GM21360 (cell line): ENCODE measurements around the gene DPP8.

Experiments
- ATAC-seq: cut with Tn5 transposase; IDR thresholded peaks from one replicate; pipeline ENCODE4 v1.9.1; 2021; ENCODE audit warnings: mild to moderate bottlenecking, moderate library complexity; ENCODE audit not compliant: unreplicated experiment

Gene DPP8

DNA sequence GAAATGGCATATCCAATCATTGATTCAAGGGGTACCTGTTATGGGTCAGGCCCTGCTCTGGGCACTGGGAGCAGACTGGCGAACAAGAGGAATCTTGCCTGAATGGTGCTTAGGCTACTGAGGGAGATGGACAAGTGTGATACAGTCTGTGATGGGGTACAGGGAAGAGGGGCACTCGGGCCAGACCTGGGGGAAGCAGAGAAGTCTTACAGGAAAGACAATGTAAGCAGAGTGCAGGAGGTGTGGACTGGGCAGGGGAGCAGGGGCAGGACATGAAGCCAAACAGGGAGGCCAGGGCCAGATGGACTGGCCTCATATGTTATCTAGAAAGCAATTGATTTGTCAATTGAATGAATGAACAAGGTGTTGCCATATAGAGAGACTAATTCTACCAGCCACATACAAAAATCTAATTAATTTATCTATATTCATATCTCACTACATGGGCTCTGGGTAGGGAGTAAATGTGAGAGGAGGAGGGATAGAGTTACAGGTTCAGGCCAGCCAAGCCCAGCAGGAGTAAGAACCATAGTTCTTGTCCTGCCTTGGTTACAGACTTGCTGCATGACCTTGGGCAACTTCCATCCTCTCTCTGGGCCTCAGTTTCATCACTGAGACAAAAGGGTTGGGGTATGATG is 91.2 kb downstream of the DPP8 start:
- no peak for ATAC-seq

DNA sequence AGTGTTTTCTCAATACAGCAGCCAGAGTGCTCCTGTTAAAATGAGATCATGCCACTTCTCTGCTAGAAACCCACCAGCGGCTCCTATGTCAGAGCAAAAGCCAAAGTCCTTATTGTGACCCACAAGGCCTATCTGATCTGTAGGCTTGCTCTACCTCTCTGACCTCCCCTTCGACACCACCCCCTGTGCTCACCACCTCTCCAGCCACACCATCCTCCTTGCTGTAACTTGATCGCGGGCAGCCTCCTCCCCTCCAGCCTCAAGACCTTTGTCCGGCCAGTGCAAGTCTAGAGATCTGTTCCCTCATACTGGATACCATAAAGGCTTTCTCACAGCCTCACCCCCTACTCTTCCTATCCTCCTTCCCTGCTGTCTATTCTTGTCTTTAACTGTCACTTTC is 92.8 kb downstream of the DPP8 start:
- ATAC-seq: no peak

DNA sequence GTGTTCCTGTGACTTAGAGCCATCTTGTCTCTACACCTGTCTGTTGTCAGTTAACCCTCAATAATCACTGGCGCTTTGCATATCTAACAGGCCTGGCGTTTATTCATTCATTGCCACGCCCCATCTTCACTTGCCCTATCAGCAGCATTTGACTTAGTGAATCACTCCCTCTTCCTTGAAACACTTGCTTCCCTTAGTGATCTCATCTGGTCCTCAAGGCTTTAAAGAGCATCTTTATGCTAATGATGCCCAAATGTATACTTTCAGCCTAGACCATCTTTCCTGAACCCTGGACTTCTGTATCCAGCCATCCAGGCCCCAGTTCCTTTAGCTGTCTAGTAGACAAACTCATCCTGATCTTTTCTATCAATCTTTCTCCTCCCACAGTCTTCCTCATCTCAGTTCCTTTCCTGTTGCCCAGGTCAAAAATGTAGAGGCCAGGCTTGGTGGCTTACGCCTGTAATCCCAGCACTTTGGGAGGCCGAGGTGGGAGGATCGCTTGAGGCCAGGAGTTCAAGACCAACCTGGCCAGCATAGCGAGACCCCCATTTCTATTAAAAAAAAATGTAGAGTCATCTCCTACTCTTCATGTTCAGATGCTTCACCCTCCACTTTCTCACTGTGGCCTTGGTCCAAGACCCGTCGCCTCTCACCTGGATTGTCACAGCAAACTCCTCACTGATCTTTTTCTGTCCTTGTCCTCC is 93.4 kb downstream of the DPP8 start:
- ATAC-seq: no peak

DNA sequence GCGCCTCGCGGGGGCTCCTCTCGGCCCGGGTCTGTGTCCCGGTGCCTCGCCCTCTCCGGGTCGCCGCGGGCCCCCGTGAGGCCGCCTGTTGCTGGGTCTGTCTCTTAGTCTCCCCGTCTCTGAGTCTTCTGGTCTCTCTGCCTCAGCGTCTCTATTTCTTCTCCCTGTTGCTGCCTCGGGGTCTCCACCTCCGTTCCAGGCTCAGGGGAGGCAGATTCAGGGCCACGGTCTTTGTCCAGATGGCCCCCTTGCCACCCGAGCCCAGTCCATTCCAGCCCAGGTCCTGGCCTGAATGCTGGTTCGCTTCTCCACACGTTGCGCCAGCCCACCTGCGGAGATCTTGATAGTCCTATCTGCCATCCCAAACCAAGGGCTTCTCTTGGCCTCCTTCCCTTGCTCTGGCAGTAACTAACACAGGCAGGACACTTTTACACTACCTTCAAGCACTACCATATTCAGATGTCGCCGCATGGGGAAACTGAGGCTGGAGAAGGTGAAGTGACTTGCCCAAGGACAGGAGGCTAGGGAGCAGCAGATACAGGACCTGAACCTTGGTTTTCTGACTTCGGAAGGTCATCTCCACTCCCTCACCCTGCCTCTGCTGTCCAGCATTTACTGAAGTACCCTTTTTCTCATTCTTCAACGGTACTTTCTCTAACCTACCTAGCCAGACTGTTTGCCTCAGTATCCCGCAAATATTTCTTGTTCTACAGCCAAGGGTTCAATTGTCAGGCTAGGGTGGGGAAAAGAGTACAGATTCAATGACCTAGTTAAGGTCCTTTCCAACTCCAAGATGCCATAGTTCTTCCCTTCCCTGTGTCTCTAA is 94.1 kb downstream of the DPP8 start:
- ATAC-seq: no peak

DNA sequence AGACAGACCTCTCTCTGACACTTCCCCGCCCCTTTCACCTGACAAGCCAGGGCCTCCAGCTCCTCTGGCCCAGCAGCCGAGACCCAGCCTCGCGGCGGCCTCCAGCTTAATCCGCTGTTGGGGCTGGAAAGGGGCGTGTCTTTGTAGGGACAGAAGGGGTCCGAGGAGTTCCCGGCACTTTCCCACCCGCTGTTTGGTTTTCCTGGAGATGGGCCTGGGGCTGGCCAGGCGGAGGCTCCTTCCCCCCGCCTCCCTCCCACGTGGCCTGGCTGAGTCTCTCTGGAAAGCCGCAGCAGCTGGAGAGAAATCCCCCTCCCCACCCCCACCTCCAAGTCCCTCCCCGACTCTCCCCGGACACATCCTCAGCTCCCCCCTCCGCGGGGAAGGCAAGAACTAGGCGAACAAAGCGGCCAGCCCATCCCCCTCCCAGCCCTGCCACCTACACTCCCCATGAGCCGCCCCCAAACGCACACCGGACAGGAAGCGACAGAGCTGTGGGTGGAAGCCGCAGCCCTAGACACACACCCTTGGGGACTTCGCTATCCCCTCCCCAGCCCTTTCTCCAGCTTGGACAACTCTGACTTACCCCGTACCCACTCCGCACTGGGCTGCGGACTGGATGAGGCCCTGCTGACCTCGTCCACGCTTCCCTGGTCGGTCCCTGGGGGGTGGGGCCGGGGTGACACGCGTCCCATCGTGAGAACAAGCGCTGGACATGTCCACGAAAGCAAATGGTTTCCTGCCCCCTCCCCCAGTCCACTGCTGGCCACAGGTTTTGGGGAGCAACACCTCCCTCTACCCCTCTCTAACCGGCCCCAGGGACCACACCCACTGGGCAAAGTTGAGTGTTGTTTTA is 95.9 kb downstream of the DPP8 start:
- no peak for ATAC-seq

DNA sequence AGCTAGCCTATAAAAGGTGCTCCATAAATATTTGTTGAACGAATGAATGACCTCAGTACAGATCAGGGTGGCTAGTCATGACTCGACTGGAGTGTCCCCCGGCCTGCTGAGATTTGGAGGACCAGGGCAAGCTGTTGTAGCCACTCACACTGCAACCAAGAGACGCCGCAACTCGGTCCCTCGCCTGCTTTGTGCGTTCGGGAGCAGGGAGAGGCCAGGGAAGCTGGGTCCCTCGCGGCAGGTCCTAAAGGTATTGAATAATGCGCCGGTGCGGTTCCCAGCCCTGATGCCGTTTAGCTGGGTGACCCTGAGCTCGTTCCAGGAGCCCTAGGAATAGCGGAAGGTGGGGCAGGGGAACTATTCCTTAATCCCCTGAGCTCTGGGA is 96.5 kb downstream of the DPP8 start:
- no peak for ATAC-seq

DNA sequence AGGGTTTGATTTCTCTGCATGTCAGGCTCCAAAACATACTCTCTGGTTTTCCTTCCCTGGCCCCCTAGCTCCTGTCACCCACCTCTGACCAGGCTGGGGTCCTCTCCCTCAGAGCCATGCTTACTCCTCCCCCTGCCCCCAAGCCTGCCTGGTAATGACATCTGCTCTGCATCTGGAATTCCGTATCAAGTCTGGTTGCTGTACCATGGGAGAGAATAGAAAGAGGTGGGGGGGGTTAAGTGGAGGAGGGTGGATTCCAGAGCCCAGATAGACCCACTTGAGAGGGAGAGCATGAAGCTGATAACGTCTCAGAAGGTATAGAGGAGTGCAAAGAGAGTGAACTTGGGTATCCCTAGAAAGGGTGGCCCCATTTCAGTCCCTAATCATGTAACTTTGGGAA is 98.9 kb downstream of the DPP8 start:
- ATAC-seq: no peak

DNA sequence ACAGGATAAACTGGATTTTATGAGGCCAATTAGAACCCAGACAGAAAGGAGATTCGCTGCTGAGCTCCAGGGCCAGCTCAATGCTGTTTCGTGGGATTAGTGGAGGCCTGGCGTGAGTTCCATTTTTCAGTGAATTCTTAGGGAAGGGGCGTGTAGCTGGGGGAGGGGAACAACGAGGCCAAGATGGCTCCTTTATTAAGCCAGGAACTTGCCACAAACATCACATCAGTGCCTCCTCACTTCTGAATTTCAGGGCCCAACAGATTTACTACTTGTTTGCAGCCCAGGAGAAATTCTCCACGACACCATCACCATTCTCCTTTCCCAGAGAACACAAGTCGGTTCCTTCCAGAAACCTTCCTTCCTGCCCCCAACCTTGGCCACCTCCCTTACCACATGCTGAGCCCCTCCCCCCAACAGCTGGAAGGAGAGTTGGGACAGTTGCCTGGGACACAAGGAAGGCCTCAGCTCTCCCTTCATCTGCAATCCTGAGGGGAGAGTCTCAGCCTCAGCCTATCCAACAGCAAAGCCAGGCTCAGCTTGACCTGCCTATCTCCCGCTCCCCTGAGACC is 100.6 kb downstream of the DPP8 start:
- no peak for ATAC-seq

DNA sequence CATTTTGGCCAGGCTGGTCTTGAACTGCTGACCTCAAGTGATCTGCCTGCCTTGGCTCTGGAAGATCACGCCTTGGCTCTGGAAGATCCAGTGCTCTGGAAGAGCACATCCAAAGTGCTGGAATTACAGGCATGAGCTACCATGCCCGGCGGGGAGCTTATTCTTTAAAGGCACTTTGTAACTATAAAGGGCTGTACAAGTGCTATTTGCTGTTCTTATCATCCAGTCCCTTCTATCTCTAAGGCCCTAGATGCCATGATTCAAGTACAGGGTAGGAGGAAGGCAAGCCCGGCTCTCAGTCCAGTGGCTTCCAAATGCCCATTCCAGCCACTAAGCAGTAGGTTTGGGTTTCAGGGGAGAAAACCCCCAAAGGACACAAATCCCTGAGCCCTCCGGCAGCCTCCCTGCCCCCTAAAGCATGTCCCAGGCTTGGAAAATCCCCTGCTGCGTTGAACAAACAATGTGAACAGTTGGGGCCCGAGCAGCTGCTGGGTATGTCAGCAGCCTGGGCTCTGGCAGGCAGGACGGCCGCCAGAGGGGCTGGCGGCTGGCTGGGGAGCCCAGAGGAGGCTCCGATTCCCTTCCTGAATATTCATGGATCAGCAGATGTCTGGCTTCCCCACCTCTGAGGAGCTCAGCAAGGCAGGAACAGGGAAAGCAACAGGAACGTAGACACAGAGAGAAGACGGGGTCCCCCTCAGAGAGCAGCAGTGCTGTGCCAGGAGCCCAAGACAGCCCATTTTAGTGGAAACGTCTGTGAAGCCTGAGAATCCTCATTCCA is 102.5 kb downstream of the DPP8 start:
- ATAC-seq: no peak

DNA sequence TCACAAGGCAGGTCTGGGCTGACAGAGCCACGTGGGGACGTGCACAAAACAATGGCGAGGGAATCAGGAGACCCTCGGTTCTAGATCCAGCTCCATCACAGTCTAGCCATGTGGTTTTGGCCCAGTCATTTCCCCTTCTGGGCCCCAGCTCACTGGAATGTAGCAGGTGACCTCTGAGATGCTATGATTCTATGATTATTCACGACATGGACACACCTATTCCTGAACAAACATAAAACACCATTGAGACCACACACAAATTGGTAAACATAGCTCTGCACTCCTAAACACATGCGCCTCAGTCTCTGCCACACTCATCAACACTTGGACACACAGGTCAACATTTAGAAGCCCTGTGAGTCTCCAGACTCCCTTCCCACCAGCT is 103.7 kb downstream of the DPP8 start:
- no peak for ATAC-seq

DNA sequence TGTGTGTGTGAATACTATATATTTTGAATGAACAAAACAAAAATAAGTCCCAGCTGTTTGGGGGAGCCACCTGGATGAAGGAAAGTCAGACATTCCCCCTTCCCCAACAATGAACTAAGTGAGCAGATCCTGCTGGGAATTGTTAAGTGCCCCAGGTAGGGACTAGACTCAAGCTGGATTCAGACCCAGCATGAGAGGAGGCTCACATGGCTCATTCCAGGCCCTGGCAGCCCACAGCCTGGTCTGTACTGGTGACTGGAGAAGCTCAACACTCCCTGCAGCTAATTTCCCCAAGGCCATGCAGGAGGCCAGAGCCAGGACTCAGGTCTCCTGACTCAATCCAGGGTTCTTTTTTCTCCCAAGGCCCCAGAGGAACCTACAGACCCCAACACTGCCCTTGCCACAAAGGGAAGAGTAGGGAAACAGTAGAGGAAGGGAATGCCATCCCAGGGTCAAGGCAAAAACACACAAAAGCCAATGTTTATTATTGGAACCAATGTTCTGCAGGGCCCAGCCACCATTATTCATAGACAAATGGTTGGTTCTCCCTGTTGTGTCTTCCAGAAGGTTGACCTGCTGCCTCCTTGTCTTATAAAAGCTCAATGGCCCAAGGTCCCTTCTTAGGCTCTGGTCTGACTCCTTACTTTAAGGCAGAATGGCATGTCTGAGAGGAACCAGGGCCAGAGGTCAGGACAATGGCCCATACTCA is 104.3 kb downstream of the DPP8 start:
- no peak for ATAC-seq

DNA sequence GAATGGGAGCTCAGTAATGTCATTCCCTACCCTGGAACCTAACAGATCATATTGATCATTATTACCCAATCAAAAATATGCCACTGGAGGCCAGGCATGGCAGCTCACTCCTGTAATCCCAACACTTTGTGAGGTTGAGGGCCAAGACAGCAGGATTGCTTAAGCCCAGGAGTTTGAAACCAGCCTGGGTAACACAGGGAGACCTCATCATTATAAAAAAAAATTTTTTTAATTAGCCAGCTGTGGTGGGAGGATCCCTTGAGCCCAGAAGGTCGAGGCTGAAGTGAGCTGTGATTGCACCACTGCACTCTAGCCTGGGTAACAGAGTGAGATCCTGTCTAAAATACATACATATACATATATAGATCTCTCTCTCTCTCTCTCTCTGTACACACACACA is 104.9 kb downstream of the DPP8 start:
- ATAC-seq: no peak

DNA sequence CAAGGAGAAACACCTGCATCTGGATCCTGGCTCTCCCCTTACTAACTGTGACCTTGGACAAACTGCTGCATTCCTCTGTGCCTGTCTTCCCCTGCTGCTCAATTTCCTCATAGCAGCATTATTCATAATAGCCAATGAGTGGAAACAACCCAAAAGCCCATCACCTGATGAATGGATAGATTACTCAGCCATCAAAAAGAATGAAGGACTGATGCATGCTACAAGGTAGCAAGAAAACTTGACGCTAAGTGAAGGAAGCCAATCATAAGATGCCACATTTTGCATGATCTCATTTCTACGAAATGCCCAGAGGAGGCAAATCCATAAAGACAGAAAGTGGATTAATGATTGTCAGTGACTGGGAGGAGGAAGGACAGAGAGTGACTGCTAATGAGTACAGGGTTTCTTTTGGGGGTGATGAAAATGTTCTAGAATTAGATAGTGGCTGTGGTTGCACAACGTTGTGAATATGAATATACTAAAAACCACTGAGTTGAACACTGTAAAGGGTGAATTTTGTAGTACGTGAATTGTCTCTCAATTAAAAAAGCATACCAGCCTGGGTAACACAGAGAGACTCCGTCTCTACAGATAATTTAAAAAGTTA is 105.9 kb downstream of the DPP8 start:
- no peak for ATAC-seq

DNA sequence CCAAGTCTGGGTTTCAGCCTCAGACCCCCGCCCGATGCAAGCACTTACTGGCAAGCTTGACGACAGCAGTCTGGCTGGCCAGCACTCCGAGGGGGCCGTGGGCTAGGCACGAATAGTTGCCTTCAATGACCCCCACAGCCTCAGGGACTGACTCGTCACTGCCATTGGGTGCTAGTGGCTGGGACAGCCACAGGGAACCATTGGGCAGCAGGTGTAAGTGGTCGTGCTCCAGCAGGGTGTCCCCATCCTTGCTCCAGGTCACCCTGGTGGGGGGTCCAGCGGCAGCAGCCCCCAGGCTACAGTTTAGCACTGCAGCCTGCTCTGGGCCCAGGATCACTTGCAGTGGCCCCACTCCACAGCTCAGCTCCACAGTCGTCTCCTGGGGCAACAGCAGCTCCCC is 106.5 kb downstream of the DPP8 start:
- no peak for ATAC-seq

DNA sequence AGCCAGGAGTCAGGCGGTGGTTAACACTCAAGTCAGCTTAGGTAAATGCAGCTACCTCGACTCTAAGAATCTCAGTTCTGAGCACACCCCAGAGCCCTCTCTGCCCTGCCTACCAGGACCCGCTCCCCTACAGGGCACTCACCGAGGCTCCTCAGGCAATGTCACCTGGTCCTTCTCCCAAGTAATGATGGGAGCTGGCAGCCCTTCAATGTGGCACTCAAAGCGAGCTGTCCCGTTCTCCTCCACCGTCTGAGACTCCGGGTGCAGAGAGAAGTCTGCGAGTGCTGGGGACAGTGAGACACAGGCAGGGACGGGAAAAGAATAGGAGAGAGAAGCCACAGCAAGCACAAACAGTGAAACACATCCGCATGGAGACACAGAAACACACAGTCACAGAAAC is 107.5 kb downstream of the DPP8 start:
- ATAC-seq: no peak

DNA sequence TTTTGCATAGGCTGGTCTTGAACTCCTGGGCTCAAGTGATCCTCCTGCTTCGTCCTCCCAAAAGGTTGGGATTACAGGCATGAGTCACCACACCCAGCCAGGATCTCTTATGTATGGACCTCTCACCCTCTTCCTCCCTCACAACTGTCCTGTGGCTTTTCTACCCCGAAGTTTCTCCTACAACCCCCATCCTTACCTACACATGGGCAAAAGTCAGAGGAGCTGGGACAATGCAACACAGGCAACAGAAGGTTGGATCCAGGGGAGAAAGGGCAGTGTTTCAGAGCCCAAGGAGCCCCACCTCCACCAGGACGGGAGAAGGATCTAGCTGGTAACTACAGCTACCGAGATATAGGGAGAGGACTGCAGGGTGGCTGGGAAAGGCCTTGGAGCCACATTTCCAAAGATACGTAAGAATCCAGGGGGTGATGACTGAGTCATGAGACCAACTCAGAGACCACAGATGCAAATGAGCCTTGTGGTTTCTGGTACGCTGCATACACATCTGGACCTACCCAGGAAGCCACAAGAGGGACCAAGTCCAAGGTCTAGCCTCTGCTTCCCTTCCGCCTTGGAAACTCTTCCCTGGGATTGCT is 108.4 kb downstream of the DPP8 start:
- ATAC-seq: no peak

DNA sequence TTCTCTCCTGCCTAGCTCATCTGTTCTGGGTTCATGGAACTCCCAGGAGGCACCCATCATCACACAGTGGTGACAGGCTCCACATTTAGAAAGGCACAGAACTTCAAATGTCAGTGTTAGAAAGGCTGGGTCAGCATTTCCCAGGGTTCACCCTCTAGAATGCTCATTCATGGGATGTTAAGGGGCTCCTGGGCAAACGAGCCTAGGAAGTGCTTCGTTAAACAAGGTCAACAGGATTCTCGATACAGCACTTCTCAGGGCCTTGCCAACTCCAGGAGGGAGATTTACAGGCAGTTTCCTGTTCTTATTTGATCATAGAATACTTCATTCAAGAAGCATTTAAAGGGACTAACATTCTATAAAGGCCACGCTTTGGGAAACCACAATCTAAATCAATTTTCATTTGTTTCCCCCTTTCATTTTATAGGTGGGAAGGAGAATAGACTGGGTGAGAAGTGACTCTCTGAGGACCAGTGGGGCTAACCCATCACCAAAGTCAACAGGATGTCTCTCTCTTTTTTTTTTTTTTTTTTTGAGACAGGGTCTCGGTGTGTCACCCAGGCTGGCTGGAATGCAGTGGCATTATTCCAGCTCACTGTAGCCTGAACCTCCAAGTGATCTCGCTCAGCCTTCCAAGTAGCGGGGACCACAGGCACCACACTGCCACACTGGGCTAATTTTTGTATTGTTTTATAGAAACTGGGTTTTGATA is 109.0 kb downstream of the DPP8 start:
- ATAC-seq: no peak

DNA sequence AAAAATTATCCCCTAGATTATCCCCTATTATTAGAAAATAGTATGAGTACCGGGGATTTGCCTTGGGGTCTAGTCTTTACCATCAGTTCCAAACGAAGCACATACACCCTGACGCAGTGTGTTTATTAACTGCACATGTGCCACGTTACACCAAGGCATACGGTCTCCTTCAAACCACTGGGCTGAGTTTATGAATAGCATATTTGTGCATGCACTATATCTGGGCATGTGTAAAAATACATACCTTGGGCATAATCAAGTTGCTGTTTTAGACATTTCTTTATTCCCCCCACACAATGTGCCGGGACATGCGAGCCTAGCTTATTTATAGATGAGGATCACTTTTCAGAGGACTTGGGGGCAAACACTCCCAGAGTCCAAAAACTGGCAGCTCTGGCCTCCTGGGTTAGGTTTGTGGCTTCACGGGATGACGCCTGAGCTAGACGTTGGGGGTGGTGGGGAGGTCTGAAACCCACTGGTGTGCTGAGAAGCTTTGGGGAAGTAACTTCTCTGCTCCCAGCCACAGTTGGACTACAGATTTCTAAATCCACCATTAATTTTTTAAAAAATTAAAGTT is 111.0 kb downstream of the DPP8 start:
- no peak for ATAC-seq
